ENCODE data around the gene CNTNAP4.

DNA sequence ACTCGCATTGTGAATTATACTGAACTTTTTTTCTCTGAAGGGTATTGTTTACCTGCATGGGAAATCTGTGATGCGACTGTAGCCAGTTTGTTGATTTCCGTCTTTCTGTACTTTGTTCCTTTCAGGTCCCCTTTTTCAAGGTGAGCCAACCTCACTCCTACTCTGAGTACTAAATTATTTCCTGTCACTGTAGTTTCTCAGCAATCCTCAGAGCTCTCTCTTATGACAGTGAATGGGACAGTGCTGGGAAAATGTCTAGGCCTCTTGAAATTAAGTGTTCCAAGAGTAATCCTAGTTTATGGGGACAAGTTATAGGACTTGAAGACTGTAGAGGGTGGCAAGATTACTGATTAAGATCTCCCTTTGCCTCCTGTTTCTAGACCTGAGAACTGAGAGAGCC is 167.6 kb downstream of the CNTNAP4 start:
- TF ChIP-seq POLR2A (IDR thresholded peaks at IDR 0.05; ENCODE audit: low read depth, low read length) (no peak), POLR2AphosphoS5 (IDR thresholded peaks at IDR 0.05; ENCODE audit: low read depth, low read length) (no peak)
